H9 (cell line): ENCODE results near the gene PRMT7. TPM values are rescaled to one million over a fixed set of nuclear protein-coding genes. Genes with fewer than 3 reads are reported as not detected.

ENCODE experiments used
- DNase-seq: peaks from one replicate; pipeline ENCODE4 v3.0.0-alpha.2; 2017
- H2AFZ ChIP-seq: one replicate; pipeline ENCODE4 v1.6.1; 2013; ENCODE audit warnings: mild to moderate bottlenecking, low read length, control low read depth, moderate library complexity
- H2AK5ac ChIP-seq: 2 replicates; pipeline ENCODE4 v1.6.1; 2013; ENCODE audit warnings: low read length, control low read depth, mixed read lengths; ENCODE audit not compliant: insufficient read length
- H2BK120ac ChIP-seq: one replicate; pipeline ENCODE4 v1.6.1; 2013; ENCODE audit warnings: low read depth, mild to moderate bottlenecking, low read length, control low read depth, inconsistent platforms; ENCODE audit not compliant: poor library complexity, severe bottlenecking
- H2BK12ac ChIP-seq: 2 replicates; pipeline ENCODE4 v1.6.1; 2013; ENCODE audit warnings: low read length, control low read depth, mixed read lengths, low read depth; ENCODE audit not compliant: insufficient read length
- H2BK15ac ChIP-seq: 2 replicates; pipeline ENCODE4 v1.6.1; 2013; ENCODE audit warnings: low read depth, low read length, control low read depth
- H2BK20ac ChIP-seq: one replicate; pipeline ENCODE4 v1.6.1; 2013; ENCODE audit warnings: low read depth, mild to moderate bottlenecking, low read length, control low read depth, inconsistent platforms; ENCODE audit not compliant: poor library complexity, severe bottlenecking
- H2BK5ac ChIP-seq: 2 replicates; pipeline ENCODE4 v1.6.1; 2013; ENCODE audit warnings: low read length, control low read depth, mixed read lengths; ENCODE audit not compliant: insufficient read length
- H3K14ac ChIP-seq: 2 replicates; pipeline ENCODE4 v1.6.1; 2013; ENCODE audit warnings: low read length, control low read depth; ENCODE audit not compliant: insufficient read depth
- H3K18ac ChIP-seq: 2 replicates; pipeline ENCODE4 v1.6.1; 2013; ENCODE audit warnings: low read depth, mild to moderate bottlenecking, mixed read lengths, low read length, control low read depth; ENCODE audit not compliant: insufficient read length
- H3K23ac ChIP-seq: 2 replicates; pipeline ENCODE4 v1.6.1; 2013; ENCODE audit warnings: low read length, control low read depth, mixed read lengths, low read depth; ENCODE audit not compliant: insufficient read length
- H3K23me2 ChIP-seq: 2 replicates; pipeline ENCODE4 v1.6.1; 2013; ENCODE audit warnings: low read depth, mild to moderate bottlenecking, mixed read lengths, low read length, control low read depth; ENCODE audit not compliant: insufficient read length, poor library complexity, severe bottlenecking
- H3K27ac ChIP-seq: 2 replicates; pipeline ENCODE4 v1.5.1; 2013; ENCODE audit warnings: low read length, control low read depth, mixed read lengths, low read depth; ENCODE audit not compliant: insufficient read length
- H3K27me3 ChIP-seq: 2 replicates; pipeline ENCODE4 v1.6.1; 2013; ENCODE audit warnings: low read length, control low read depth, inconsistent platforms; ENCODE audit not compliant: insufficient read depth
- H3K4ac ChIP-seq: 2 replicates; pipeline ENCODE4 v1.6.1; 2013; ENCODE audit warnings: low read depth, mild to moderate bottlenecking, control low read depth, inconsistent platforms, low read length, moderate library complexity
- H3K4me1 ChIP-seq: 2 replicates; pipeline ENCODE4 v1.6.1; 2013; ENCODE audit warnings: low read length, control low read depth, inconsistent platforms; ENCODE audit not compliant: insufficient read depth
- H3K4me2 ChIP-seq: 2 replicates; pipeline ENCODE4 v1.6.1; 2013; ENCODE audit warnings: low read length, control low read depth, mixed read lengths; ENCODE audit not compliant: insufficient read length, insufficient read depth
- H3K56ac ChIP-seq: 2 replicates; pipeline ENCODE4 v1.6.1; 2013; ENCODE audit warnings: low read depth, mild to moderate bottlenecking, mixed read lengths, low read length, control low read depth; ENCODE audit not compliant: insufficient read length
- H3K79me1 ChIP-seq: 2 replicates; pipeline ENCODE4 v1.6.1; 2013; ENCODE audit warnings: low read depth, mild to moderate bottlenecking, moderate library complexity, low read length, control low read depth, inconsistent platforms; ENCODE audit not compliant: insufficient read depth, poor library complexity, severe bottlenecking
- H3K79me2 ChIP-seq: 2 replicates; pipeline ENCODE4 v1.6.1; 2013; ENCODE audit warnings: low read length, control low read depth, inconsistent platforms; ENCODE audit not compliant: insufficient read depth
- H3K9ac ChIP-seq: 2 replicates; pipeline ENCODE4 v1.6.1; 2013; ENCODE audit warnings: low read length, control low read depth, mixed read lengths; ENCODE audit not compliant: insufficient read length; ENCODE audit errors: extremely low read depth
- H3K9me3 ChIP-seq: one replicate; pipeline ENCODE4 v1.6.1; 2013; ENCODE audit warnings: low read depth, low read length, inconsistent platforms; ENCODE audit not compliant: control insufficient read depth
- H3T11ph ChIP-seq: one replicate; pipeline ENCODE4 v1.6.1; 2013; ENCODE audit warnings: mild to moderate bottlenecking, low read length, control low read depth, inconsistent platforms
- H4K20me1 ChIP-seq: one replicate; pipeline ENCODE4 v1.6.1; 2013; ENCODE audit not compliant: control insufficient read depth, insufficient read length, insufficient read depth
- H4K5ac ChIP-seq: 2 replicates; pipeline ENCODE4 v1.6.1; 2013; ENCODE audit warnings: low read depth, mild to moderate bottlenecking, mixed read lengths, low read length, control low read depth; ENCODE audit not compliant: insufficient read length
- H4K8ac ChIP-seq: replicated peaks from 2 replicates; pipeline ENCODE4 v1.6.1; 2013; ENCODE audit warnings: low read length, control low read depth, mixed read lengths, low read depth; ENCODE audit not compliant: insufficient read length
- H4K91ac ChIP-seq: 2 replicates; pipeline ENCODE4 v1.6.1; 2013; ENCODE audit warnings: low read depth, mild to moderate bottlenecking, moderate library complexity, mixed read lengths, low read length, control low read depth; ENCODE audit not compliant: insufficient read length
- H3K27ac Mint-ChIP-seq, 3 experiments: 2 replicates in 2 of 3; 3 replicates in 1 of 3; pipeline ENCODE4 v1.8.0; 2020 to 2021; ENCODE audit warnings: mixed read lengths in 3 of 3, mild to moderate bottlenecking in 1 of 3, moderate library complexity in 1 of 3
- H3K27me3 Mint-ChIP-seq: 2 replicates; pipeline ENCODE4 v1.8.0; 2021; ENCODE audit warnings: low read depth, mild to moderate bottlenecking, moderate library complexity, mixed read lengths
- H3K36me3 Mint-ChIP-seq, 3 experiments: 2 replicates in 2 of 3; 3 replicates in 1 of 3; pipeline ENCODE4 v1.8.0; 2020 to 2021; ENCODE audit warnings: low read depth in 3 of 3, mixed read lengths in 3 of 3; ENCODE audit not compliant: insufficient read depth in 1 of 3
- H3K4me1 Mint-ChIP-seq, 2 experiments: 2 replicates each; pipeline ENCODE4 v1.8.0; 2020; ENCODE audit warnings: mixed read lengths in 2 of 2
- H3K4me3 Mint-ChIP-seq, 2 experiments: 2 replicates in 1 of 2; 3 replicates in 1 of 2; pipeline ENCODE4 v1.8.0; 2020 to 2021; ENCODE audit warnings: mild to moderate bottlenecking in 2 of 2, mixed read lengths in 2 of 2, moderate library complexity in 1 of 2
- H3K9me3 Mint-ChIP-seq, 2 experiments: 2 replicates in 1 of 2; 3 replicates in 1 of 2; pipeline ENCODE4 v1.8.0; 2020; ENCODE audit warnings: mild to moderate bottlenecking in 2 of 2, mixed read lengths in 2 of 2, moderate library complexity in 1 of 2
- WGBS: extraction: QIAGEN DNeasy Blood & Tissue Kit; methylation state at CpG from one replicate; pipeline ENCODE4 v1.1.7; 2013; ENCODE audit warnings: missing lambda C conversion rate, low lambda C conversion rate, mixed read lengths; ENCODE audit not compliant: insufficient read length; ENCODE audit errors: extremely low coverage; 5-methylcytosine and 5-hydroxymethylcytosine counted together
- total RNA-seq: library from RNA; stranded (reverse); gene quantifications from 2 replicates; pipeline ENCODE4 v1.2.1, GENCODE V29; 2021
- TF ChIP-seq, protein P1 (sequence below): fragments of 200-600 bp; sonication (generic); conservative IDR thresholded peaks from 3 replicates; pipeline ENCODE4 v1.8.0; 2021; ENCODE audit warnings: antibody characterized with exemption, mild to moderate bottlenecking

Gene PRMT7
- total RNA-seq, 1 experiment from 2014 or later: 56.6 TPM

DNA sequence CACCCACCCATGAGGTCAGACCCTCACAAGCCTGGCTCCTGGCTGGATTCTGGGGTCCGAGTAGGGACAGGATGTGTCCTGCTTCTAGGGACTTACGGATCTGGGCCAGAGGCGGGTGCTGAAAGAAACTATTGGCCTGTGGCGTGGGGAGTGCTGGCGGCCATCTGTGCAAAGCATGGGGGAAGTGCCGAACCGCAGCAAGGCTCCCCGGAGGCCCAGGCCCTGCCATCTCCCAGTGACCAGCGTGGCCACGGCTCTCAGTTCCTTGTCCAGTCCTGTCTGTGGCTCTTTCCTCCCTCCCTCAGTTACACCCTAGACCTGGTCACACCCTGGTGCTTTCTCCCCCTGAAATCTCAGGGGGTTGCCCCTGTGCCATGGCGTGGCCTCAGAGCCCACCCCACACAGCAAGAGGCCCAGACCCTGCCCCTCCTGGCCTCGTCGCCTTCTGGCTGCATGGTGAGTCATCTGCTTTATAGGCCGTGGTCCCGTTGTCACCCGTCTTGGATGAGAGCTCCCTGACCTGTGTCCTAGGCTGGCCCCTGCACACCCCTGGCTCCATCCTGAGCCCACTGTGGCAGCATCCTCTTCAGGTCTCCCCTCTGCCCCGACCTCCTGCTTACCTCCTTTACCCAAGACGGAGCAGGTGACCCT lies 54.5 kb downstream of the PRMT7 start:
- Mint-ChIP-seq H3K36me3 (peaks cover 0 to 5% (median 4%) of the 10 kb centered on the region in 3 experiments; a peak in 2 of 7 replicates), H3K27ac (peak overlapping the region in 1 of 3 experiments; percentile 39; a peak in 1 of 7 replicates), H3K4me3 (no peak overlapping the region)

More for the DNA sequence above, 54.5 kb downstream of the PRMT7 start:
- no peaks in the 10 kb centered on the region for H3K79me2 ChIP-seq
- no peak overlapping the region for H3K23ac ChIP-seq
- no peak overlapping the region for H2BK5ac ChIP-seq
- Mint-ChIP-seq H3K4me1 (peaks cover 25 to 51% of the 10 kb centered on the region in 2 experiments), H3K9me3 (no peaks in the 10 kb centered on the region), H3K27me3 (peaks cover 6% of the 10 kb centered on the region)
- no peak overlapping the region for H2BK12ac ChIP-seq
- no CpG with 5 or more reads among the region's 18 CpGs for WGBS
- DNase-seq: no peak
- no peak overlapping the region for H3K27ac ChIP-seq
- H4K8ac ChIP-seq: no peak overlapping the region
- no peak overlapping the region for H3K18ac ChIP-seq
- H2AK5ac ChIP-seq: no peak overlapping the region
- H4K5ac ChIP-seq: no peak overlapping the region
- H4K91ac ChIP-seq: no peak overlapping the region
- no peaks in the 10 kb centered on the region for H3K23me2 ChIP-seq
- H3K4ac ChIP-seq: no peak overlapping the region
- TF ChIP-seq, protein P1, sequence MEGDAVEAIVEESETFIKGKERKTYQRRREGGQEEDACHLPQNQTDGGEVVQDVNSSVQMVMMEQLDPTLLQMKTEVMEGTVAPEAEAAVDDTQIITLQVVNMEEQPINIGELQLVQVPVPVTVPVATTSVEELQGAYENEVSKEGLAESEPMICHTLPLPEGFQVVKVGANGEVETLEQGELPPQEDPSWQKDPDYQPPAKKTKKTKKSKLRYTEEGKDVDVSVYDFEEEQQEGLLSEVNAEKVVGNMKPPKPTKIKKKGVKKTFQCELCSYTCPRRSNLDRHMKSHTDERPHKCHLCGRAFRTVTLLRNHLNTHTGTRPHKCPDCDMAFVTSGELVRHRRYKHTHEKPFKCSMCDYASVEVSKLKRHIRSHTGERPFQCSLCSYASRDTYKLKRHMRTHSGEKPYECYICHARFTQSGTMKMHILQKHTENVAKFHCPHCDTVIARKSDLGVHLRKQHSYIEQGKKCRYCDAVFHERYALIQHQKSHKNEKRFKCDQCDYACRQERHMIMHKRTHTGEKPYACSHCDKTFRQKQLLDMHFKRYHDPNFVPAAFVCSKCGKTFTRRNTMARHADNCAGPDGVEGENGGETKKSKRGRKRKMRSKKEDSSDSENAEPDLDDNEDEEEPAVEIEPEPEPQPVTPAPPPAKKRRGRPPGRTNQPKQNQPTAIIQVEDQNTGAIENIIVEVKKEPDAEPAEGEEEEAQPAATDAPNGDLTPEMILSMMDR: no peak
- H3T11ph ChIP-seq: no peak overlapping the region
- H4K20me1 ChIP-seq: no peaks in the 10 kb centered on the region
- no peak overlapping the region for H2BK15ac ChIP-seq
- no peak overlapping the region for H3K4me2 ChIP-seq
- H3K9me3 ChIP-seq: no peaks in the 10 kb centered on the region
- H3K14ac ChIP-seq: peak overlapping the region; percentile 13; the same call in 1 of the 2 replicates
- no peaks in the 10 kb centered on the region for H3K27me3 ChIP-seq
- H2BK120ac ChIP-seq: no peak overlapping the region
- no peaks in the 10 kb centered on the region for H3K79me1 ChIP-seq
- H3K9ac ChIP-seq: no peak overlapping the region
- H3K4me1 ChIP-seq: no peaks in the 10 kb centered on the region
- no peak overlapping the region for H2AFZ ChIP-seq
- no peak overlapping the region for H2BK20ac ChIP-seq
- no peak overlapping the region for H3K56ac ChIP-seq
